ENCODE measurements around the gene FBXO31.

FBXO31 gene

GRCh38 chr16:87356491-87356853 is 27.1 kb downstream of the FBXO31 start:
- H3K36me3 ChIP-seq (ENCODE audit: low read depth), result peaks cover 33% of the 10 kb centered on the region
- no peaks in the 10 kb centered on the region for H3K4me1 ChIP-seq (ENCODE audit: insufficient read depth, poor library complexity, severe bottlenecking)
- no peaks in the 10 kb centered on the region for H3K9me3 ChIP-seq (ENCODE audit: severe bottlenecking)
- no peak overlapping the region for H3K4me3 ChIP-seq (ENCODE audit: severe bottlenecking)
- H3K27ac ChIP-seq (ENCODE audit: poor library complexity, severe bottlenecking), result no peak overlapping the region
- DNase-seq (ENCODE audit: low spot score), result no peak
- H3K27me3 ChIP-seq (ENCODE audit: insufficient read depth, poor library complexity, severe bottlenecking), result no peaks in the 10 kb centered on the region
- TF ChIP-seq CTCF (IDR thresholded peaks at IDR 0.05; ENCODE audit: poor library complexity, severe bottlenecking), result no peak
- no peak for ATAC-seq (ENCODE audit: low read depth)

- ATAC-seq (ENCODE audit: low read depth) (no peak), DNase-seq (ENCODE audit: low spot score) (no peak)
- H3K9me3 ChIP-seq (ENCODE audit: severe bottlenecking), result no peaks in the 10 kb centered on the region
- no peak for TF ChIP-seq CTCF (IDR thresholded peaks at IDR 0.05; ENCODE audit: poor library complexity, severe bottlenecking)
- no peaks in the 10 kb centered on the region for H3K4me1 ChIP-seq (ENCODE audit: insufficient read depth, poor library complexity, severe bottlenecking)
- H3K36me3 ChIP-seq (ENCODE audit: low read depth), result peaks cover 20% of the 10 kb centered on the region
- no peaks in the 10 kb centered on the region for H3K27me3 ChIP-seq (ENCODE audit: insufficient read depth, poor library complexity, severe bottlenecking)
- no peak overlapping the region for H3K27ac ChIP-seq (ENCODE audit: poor library complexity, severe bottlenecking)
- no peak overlapping the region for H3K4me3 ChIP-seq (ENCODE audit: severe bottlenecking)
Observed at GRCh38 chr16:87353613-87354012, 30.0 kb downstream of the FBXO31 start.

- no peak overlapping the region for H3K27ac ChIP-seq (ENCODE audit: poor library complexity, severe bottlenecking)
- no peak for TF ChIP-seq CTCF (IDR thresholded peaks at IDR 0.05; ENCODE audit: poor library complexity, severe bottlenecking)
- ATAC-seq (ENCODE audit: low read depth), result no peak
- no peaks in the 10 kb centered on the region for H3K4me1 ChIP-seq (ENCODE audit: insufficient read depth, poor library complexity, severe bottlenecking)
- H3K9me3 ChIP-seq (ENCODE audit: severe bottlenecking), result no peaks in the 10 kb centered on the region
- no peaks in the 10 kb centered on the region for H3K27me3 ChIP-seq (ENCODE audit: insufficient read depth, poor library complexity, severe bottlenecking)
- H3K4me3 ChIP-seq (ENCODE audit: severe bottlenecking), result no peak overlapping the region
- H3K36me3 ChIP-seq (ENCODE audit: low read depth), result peaks cover 13% of the 10 kb centered on the region
- DNase-seq (ENCODE audit: low spot score), result no peak
Observed at GRCh38 chr16:87352818-87353217, 30.8 kb downstream of the FBXO31 start.

- ATAC-seq (ENCODE audit: low read depth) (no peak), DNase-seq (ENCODE audit: low spot score) (no peak)
- TF ChIP-seq CTCF (IDR thresholded peaks at IDR 0.05; ENCODE audit: poor library complexity, severe bottlenecking), result no peak
- H3K9me3 ChIP-seq (ENCODE audit: severe bottlenecking), result no peaks in the 10 kb centered on the region
- H3K27ac ChIP-seq (ENCODE audit: poor library complexity, severe bottlenecking), result no peak overlapping the region
- no peaks in the 10 kb centered on the region for H3K27me3 ChIP-seq (ENCODE audit: insufficient read depth, poor library complexity, severe bottlenecking)
- H3K4me3 ChIP-seq (ENCODE audit: severe bottlenecking), result no peak overlapping the region
- no peaks in the 10 kb centered on the region for H3K4me1 ChIP-seq (ENCODE audit: insufficient read depth, poor library complexity, severe bottlenecking)
- H3K36me3 ChIP-seq (ENCODE audit: low read depth), result peaks cover 14% of the 10 kb centered on the region
Observed at GRCh38 chr16:87351320-87351698, 32.3 kb downstream of the FBXO31 start.

GRCh38 chr16:87350681-87351319 is 32.8 kb downstream of the FBXO31 start:
- no peaks in the 10 kb centered on the region for H3K9me3 ChIP-seq (ENCODE audit: severe bottlenecking)
- H3K36me3 ChIP-seq (ENCODE audit: low read depth), result peaks cover 14% of the 10 kb centered on the region
- no peaks in the 10 kb centered on the region for H3K27me3 ChIP-seq (ENCODE audit: insufficient read depth, poor library complexity, severe bottlenecking)
- no peak overlapping the region for H3K4me3 ChIP-seq (ENCODE audit: severe bottlenecking)
- TF ChIP-seq CTCF (IDR thresholded peaks at IDR 0.05; ENCODE audit: poor library complexity, severe bottlenecking), result no peak
- no peaks in the 10 kb centered on the region for H3K4me1 ChIP-seq (ENCODE audit: insufficient read depth, poor library complexity, severe bottlenecking)
- ATAC-seq (ENCODE audit: low read depth) (no peak), DNase-seq (ENCODE audit: low spot score) (no peak)
- no peak overlapping the region for H3K27ac ChIP-seq (ENCODE audit: poor library complexity, severe bottlenecking)
